Cortex of kidney (tissue), 1 donor: ENCODE data around the gene POFUT2.
"Not testable (repeated sequence)": the region's sequence is repeated elsewhere in the genome, so short reads cannot be mapped to it uniquely, and the experiment has no call there.

ENCODE experiments used
- DNase-seq: peaks from one replicate; lab custom pipeline; 2025; lab: John Stamatoyannopoulos, UW

The POFUT2 gene

GRCh38 chr21:45310459-45310858 lies 22.8 kb upstream of the POFUT2 start:
- no peak for DNase-seq

- DNase-seq: no peak
These were observed 22.3 kb upstream of the POFUT2 start for GRCh38 chr21:45309987-45310381.

- DNase-seq: no peak
These were observed 21.6 kb upstream of the POFUT2 start for GRCh38 chr21:45309069-45309986.

- no peak for DNase-seq
These were observed 20.7 kb upstream of the POFUT2 start for GRCh38 chr21:45308194-45309068.

DNA sequence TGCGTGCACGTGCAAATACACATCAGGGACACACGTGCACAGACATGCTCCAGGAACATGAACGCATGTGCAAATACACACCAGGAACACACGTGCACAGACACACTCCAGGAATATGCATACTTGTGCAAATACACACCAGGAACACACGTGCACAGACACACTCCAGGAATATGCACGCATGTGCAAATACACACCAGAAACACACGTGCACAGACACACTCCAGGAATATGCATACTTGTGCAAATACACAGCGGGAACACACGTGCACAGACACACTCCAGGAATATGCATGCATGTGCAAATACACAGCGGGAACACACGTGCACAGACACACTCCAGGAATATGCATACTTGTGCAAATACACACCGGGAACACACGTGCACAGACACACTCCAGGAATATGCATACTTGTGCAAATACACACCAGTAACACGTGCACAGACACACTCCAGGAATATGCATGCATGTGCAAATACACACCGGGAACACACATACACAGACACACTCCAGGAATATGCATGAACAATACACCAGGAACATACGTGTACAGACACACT lies 20.0 kb upstream of the POFUT2 start:
- DNase-seq: not testable (repeated sequence)

DNA sequence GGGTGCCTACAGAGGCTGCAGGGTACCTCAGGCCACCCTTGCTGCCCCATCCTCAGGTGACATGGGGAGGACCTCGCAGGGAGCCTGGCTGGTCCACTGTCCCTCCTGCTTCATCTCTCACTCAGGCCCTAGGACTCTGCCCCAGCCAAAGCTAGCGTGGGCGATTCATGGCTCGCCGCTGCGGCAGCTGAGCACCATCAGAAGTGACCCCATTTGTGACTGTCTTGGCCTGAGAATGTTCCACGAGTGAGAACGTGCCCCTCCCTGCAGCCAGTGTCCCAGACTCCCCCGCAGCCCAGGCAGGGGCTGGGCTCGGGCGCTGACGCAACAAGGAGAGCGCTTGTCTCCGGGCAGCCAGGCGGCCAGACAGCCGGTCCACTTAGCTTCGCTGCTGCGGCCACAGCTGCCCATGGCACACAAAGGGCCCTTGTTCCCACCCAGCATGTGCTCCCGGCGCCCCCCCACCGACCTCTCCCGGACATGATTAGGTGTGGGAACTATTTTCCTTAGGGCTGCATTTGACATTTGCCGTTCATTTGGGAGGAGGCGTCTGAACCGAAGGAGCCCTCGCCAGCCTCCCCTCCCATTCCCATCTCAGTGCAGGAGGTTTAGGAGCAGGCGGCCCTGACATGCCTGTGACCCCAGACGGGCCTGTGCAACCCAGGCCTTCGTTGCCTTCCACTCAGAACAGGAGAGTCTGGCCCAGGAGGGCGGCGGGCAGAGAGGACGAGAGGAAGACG lies 19.3 kb upstream of the POFUT2 start:
- no peak for DNase-seq

- DNase-seq: no peak
These were observed 18.7 kb upstream of the POFUT2 start for GRCh38 chr21:45306453-45306831.

DNA sequence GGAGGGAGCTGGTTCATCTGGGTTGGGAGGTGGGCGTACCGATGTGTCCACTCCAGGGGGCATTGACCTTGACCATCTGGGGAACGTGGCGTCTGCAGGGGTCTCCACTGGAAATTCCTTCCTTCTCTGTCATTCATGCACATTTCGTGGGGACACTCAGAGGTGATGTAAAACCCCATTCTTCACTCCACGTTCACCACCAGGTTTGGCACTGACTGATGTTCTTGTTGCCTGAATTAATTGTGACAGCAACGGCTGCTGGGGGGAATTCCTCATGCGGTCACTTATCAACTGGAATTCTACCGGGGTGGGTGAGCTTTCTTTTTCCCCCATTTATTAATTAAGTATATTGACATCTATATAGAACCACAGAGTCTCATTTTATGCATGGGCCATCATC lies 18.1 kb upstream of the POFUT2 start:
- no peak for DNase-seq

GRCh38 chr21:45304945-45305344 lies 17.2 kb upstream of the POFUT2 start:
- DNase-seq: no peak

- DNase-seq: no peak
These were observed 16.8 kb upstream of the POFUT2 start for GRCh38 chr21:45304476-45304830.

GRCh38 chr21:45303751-45304475 lies 16.2 kb upstream of the POFUT2 start:
- no peak for DNase-seq

- DNase-seq: no peak
These were observed 15.5 kb upstream of the POFUT2 start for GRCh38 chr21:45303091-45303615.

GRCh38 chr21:45302082-45303061 lies 14.7 kb upstream of the POFUT2 start:
- DNase-seq: no peak

GRCh38 chr21:45301521-45302081 lies 13.9 kb upstream of the POFUT2 start:
- DNase-seq: no peak

GRCh38 chr21:45300786-45301520 lies 13.3 kb upstream of the POFUT2 start:
- no peak for DNase-seq

DNA sequence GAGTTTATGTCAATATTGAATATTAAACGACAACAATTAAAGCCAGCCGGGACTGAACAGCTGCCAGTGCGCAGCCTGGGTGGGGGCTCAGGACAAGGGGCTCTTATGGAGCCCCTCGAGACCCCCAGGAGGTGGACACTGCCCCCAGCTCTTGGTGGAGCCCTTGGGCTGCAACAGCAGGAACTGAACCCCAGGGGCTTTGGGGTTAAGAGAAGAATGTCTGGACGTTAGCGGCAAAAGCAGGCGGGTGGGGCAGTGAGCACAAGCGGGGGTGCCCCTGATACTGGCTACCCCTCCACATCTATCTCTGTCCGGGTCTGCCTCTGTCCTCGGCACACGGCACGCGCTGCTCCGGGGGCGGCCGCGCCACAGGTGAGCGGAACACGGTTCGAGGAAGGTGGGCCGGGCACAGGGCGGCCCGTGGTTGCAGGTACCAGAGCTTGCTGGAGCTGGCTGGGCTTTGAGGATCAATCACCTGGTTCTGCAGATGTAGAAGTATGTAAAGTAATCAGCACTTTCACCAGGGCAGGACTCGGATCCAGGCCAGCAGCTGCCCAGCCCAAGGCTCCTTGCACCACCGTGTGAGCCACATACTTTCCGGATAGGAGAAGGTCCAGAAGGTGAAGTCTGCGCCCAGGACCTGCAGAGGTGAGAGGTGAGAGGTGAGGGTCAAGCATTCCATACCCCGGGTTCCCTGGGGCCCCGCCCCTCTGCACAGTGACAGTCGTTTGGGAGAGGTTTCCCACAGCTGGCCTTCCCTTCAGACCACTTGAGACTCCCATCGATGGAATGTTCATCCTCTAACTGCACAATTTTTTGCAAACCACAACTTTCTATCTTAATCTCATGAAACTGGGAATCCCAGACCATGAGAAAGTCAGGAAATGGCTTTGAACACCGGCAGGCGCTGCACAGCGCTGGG lies 12.4 kb upstream of the POFUT2 start:
- no peak for DNase-seq

GRCh38 chr21:45299026-45299863 lies 11.6 kb upstream of the POFUT2 start:
- no peak for DNase-seq
